K562 (cell line): ENCODE measurements around the gene SIGMAR1.

Experiments
- CBX5 ChIP-seq: IDR thresholded peaks from 2 replicates; pipeline ENCODE4 v1.6.1; 2014; ENCODE audit warnings: low read depth, borderline replicate concordance
- CTCF ChIP-seq, 3 experiments: IDR thresholded peaks in 2 of 3; conservative IDR thresholded peaks in 1 of 3; 2 replicates each; pipeline ENCODE4 v1.5.1; 2011 to 2012; ENCODE audit warnings: low read length in 3 of 3, mild to moderate bottlenecking in 3 of 3, control low read depth in 2 of 3, improper control_type of control experiment in 1 of 3, inconsistent platforms in 1 of 3, low read depth in 1 of 3, mixed read lengths in 1 of 3, moderate library complexity in 1 of 3; ENCODE audit not compliant: insufficient read depth in 2 of 3
- DPF2 ChIP-seq: fragments of 450-650 bp; IDR thresholded peaks from 2 replicates; pipeline ENCODE4 v1.6.1; 2016
- EZH2 ChIP-seq: IDR thresholded peaks from 2 replicates; pipeline ENCODE4 v1.6.1; 2012; ENCODE audit warnings: low read depth, mild to moderate bottlenecking, inconsistent platforms, low read length, borderline replicate concordance
- FIP1L1 ChIP-seq: fragments of 200-400 bp; formaldehyde crosslinking; IDR thresholded peaks from 2 replicates; pipeline ENCODE4 v1.6.1; 2018; ENCODE audit warnings: mild to moderate bottlenecking, low read depth, low read length; ENCODE audit not compliant: poor library complexity, severe bottlenecking
- GATAD2A ChIP-seq: fragments of 450-650 bp; IDR thresholded peaks from 2 replicates; pipeline ENCODE4 v1.6.1; 2017
- HNRNPH1 ChIP-seq: fragments of 200-400 bp; formaldehyde crosslinking; optimal IDR thresholded peaks from 2 replicates; pipeline ENCODE3; 2017; ENCODE audit warnings: low read depth, mild to moderate bottlenecking, low read length, moderate library complexity
- NBN ChIP-seq: fragments of 450-650 bp; IDR thresholded peaks from 2 replicates; pipeline ENCODE4 v1.6.1; 2016; ENCODE audit warnings: low read depth, mild to moderate bottlenecking
- NR2C2 ChIP-seq, 2 experiments: fragments of 200-800 bp in 1 of 2; sonication (Bioruptor generic) in 1 of 2; sonication (generic) in 1 of 2; formaldehyde crosslinking in 1 of 2; IDR thresholded peaks; 2 replicates each; pipeline versions ENCODE4 v1.6.1 to v1.8.0; 2016 to 2022; ENCODE audit warnings: mild to moderate bottlenecking in 1 of 2, missing compliant biosample characterization in 1 of 2, missing genetic modification characterization in 1 of 2, missing genetic modification reagents in 1 of 2
- SAFB2 ChIP-seq: fragments of 200-400 bp; formaldehyde crosslinking; IDR thresholded peaks from 2 replicates; pipeline ENCODE4 v1.6.1; 2018; ENCODE audit warnings: borderline replicate concordance, low read length, low read depth, moderate library complexity; ENCODE audit not compliant: severe bottlenecking
- SIX5 ChIP-seq, 2 experiments: IDR thresholded peaks; 2 replicates each; pipeline ENCODE4 v1.6.1; 2011; ENCODE audit warnings: low read length in 2 of 2, borderline replicate concordance in 1 of 2, low read depth in 1 of 2, mild to moderate bottlenecking in 1 of 2, moderate library complexity in 1 of 2; ENCODE audit not compliant: insufficient read depth in 1 of 2
- ZNF274 ChIP-seq: IDR thresholded peaks from 2 replicates; pipeline ENCODE4 v1.6.1; 2011; ENCODE audit warnings: low read depth, mild to moderate bottlenecking, low read length, moderate library complexity, borderline replicate concordance
- ZNF695 ChIP-seq: fragments of 450-650 bp; formaldehyde crosslinking; IDR thresholded peaks from 2 replicates; pipeline ENCODE4 v1.4.0; 2020; ENCODE audit warnings: mild to moderate bottlenecking, moderate library complexity

- TF ChIP-seq FIP1L1 (no peak), ZNF695 (CRISPR knock-in tag) (no peak), GATAD2A (no peak), CTCF (IDR thresholded peaks at IDR 0.05 in 2 of 3, conservative IDR thresholded peaks at IDR 0.05 in 1 of 3; ENCODE audit: insufficient read depth in 2 of 3, low read depth in 1 of 3, low read length in 3 of 3) (no peak), CBX5 (no peak), ZNF274 (no peak), NBN (no peak), DPF2 (no peak), HNRNPH1 (no peak), NR2C2 (CRISPR knock-in tag; IDR thresholded peaks at IDR 0.05) (no peak), NR2C2 (tag; IDR thresholded peaks at IDR 0.05) (no peak), SAFB2 (no peak), EZH2 (no peak), SIX5 (IDR thresholded peaks at IDR 0.05; ENCODE audit: borderline replicate concordance in 1 of 2, insufficient read depth in 1 of 2, low read depth in 1 of 2, low read length in 2 of 2) (no peak)
These were observed 35.5 kb downstream of the SIGMAR1 start for GRCh38 chr9:34601937-34602573.
